NCI-H2171 (cell line): ENCODE results near the gene GABRE.

Source experiments
- DNase-seq: peaks from one replicate; lab custom pipeline; 2025; lab: John Stamatoyannopoulos, UW

Gene GABRE

GRCh38 chrX:151974336-151975227 is at the start of gene GABRE:
GABRE (minus strand) TSS chrX:151974676; CDS start chrX:151974625, 51 bp downstream.
- no peak for DNase-seq

- DNase-seq = no peak
Observed at GRCh38 chrX:152020888-152021287, 46.4 kb upstream of the GABRE start.

- DNase-seq = no peak
Observed at GRCh38 chrX:151999813-152000212, 25.3 kb upstream of the GABRE start.

DNA sequence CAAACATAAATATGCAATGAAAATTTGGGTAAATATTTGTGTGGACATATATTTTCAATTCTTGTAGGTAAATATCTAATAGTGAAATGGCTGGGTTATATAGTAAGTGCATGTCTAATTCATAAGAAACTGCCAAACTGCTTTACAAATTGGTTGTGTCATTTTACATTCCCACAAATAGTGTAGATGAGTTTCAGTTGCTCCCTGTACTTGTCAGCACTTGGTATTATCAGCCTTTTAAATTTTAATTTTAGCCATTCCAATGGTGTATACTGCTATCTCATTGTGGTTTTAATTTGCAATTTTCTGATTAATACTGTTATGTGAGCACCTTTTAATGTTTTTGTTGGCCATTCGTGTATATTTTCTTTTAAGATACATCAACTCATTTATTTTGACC is 23.1 kb upstream of the GABRE start:
- no peak for DNase-seq

DNA sequence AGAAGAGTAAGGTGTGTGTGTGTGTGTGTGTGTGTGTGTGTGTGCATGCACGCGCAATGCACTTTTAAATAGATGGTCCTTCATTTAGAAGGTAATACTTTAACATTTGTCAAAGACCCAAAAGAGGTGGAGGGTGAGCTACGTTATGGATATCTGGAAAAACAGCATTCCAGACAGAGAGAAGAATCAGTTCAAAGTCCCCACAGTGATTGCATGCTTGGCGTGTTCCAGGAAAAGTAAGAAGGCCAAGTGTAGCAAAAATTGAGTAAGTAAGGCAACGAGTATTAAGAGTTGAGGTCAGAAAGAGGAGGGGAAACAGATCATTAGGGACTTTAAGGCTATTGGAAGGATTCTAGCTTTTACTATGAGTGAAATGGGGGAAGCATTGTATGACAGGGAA is 21.9 kb upstream of the GABRE start:
- DNase-seq = no peak

DNA sequence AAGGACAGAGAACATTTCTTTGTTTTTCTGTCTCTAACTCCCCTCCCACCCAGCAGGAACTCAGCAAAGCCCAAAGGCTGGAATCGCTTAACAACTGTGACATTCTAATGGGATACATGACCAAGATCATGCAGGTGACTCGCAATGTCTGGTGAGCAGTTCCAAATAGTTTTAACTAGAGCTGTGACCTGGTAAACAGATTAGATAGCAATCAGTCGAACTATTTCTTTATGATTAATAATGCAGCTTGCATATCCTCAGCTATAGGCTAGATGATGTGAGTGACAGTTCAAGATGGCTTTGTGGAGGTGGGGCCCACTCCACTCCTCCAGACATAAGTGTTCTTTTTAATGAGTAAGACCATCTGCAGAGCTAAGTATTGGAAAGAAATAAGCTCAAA is 20.0 kb upstream of the GABRE start:
- DNase-seq = no peak

DNA sequence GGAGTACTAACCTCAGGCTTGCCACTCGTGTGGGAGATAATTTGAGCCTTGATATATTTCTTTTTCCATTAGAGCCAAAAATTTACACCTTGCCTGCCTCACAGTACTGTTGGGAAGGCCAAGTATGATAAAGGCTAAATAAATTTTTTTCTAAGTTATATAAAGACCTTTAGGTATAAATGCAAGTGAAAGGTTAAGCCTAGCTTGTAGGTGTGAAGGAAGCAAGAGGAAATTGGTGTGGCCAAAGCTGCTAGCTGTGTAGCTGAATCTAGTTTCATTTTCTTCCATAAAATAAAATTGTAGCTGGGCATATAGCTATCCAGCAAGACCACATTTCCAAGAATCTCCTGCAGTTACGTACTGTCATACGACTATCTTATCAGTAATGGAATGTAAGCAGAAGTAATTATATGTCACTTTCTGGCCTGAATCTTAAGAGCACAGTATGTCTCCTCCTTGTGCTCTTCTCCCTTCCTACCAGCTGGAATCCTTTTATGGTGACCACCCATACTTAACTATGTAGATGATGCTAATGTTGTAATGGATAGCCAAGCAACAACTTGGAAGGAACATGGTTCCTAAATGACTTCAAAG is 14.3 kb upstream of the GABRE start:
- no peak for DNase-seq

DNA sequence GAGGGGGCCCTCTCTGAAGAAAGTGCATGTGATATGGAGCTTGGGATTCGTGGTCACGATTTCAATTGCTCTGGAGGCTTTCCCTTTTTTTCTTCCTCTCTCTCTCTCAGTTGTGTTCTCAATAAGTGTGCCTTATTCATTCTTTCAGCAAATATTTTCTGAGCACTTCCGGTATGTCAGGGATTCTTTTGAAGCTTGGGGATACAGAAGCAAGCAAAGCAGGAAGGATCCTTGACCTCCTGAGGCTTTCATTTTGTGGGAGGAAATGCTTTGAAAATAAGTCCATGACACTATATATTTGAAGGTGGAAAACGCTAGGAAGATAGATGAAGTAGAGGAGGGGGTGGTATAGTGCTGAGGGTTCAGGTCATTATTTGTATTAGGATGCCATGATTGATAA is 12.6 kb upstream of the GABRE start:
- no peak for DNase-seq

GRCh38 chrX:151985955-151986354 is 11.5 kb upstream of the GABRE start:
- no peak for DNase-seq

DNA sequence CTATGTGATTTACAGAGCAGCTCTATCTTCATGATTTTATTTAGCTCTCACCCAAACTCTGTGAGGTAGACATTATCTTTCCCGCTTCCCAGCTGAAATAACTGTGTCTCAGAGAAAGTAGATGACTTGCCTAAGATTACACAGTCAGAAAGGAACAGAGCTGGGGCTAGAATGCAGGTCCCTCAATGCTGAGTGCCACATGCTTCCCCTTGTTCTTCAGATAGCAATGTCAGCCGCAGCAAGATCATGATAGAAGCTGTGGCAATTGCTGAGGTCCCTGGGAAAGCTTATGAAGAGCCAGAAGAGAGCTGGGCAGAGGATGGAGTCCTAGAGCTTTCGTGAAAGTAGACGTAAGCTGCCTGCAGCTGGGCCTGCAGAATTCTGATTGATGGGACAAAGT is 11.1 kb upstream of the GABRE start:
- DNase-seq = no peak

DNA sequence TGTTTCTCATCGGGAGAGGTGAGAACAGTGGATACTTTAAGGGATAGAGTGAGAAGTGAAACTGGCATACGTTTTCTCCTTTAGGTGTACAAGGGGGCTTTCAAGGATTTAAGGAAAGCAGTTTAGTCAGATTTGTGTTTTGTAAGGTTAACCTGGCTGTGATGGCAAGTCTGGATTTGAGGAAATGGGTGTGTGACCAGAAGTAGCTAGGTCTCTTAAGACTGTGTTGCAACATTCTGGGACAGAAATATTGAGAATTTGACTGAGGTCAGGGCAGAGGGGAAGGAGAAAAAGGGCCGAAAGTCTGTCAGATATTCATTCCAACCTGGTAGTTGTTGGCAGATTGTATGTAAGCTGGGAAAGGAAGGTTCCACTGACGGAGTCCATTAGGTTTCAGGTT is 10.4 kb upstream of the GABRE start:
- DNase-seq = no peak

GRCh38 chrX:151984328-151984727 is 9.9 kb upstream of the GABRE start:
- DNase-seq = no peak

GRCh38 chrX:151983186-151983585 is 8.7 kb upstream of the GABRE start:
- DNase-seq = no peak

- DNase-seq = no peak
Observed at GRCh38 chrX:151982222-151982621, 7.7 kb upstream of the GABRE start.

- no peak for DNase-seq
Observed at GRCh38 chrX:151981129-151981528, 6.7 kb upstream of the GABRE start.

DNA sequence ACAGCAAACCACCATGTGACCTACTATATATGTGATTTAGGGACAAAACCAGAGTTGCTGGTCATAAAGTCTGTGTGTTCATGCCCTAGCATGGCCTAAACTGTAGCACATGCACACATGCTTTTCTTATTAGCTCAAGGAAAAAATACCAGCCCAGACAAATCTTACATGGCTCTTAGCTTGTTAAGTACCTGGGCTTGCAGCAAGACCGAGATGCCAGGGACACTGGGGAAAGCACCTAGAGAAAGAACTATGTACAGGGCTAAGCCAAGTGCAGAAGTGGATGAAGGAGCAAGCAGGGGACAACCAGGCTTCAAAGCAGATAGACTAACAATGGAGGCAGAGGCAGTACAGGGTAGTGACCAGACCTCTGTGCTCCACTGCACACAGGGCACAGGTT is 3.4 kb upstream of the GABRE start:
- no peak for DNase-seq

DNA sequence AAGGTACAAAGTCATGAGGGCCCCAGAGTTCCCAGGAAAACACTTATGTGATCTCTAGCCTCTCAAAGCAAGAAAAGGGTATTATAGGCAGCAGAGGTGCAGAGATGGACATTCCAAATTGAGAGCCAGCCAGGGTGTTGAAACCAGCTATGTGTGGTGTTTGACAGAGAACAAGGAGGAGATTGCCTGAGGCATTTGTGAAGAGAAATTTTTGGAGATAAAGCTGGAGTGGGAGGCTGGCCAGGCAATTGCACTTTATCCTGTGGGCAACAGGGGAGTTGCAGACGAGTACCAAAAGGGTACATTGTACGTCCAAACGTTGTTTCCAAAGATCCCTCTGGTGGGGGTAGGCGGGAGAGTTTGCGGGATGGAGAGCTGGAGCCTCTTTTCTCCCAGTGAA is 2.5 kb upstream of the GABRE start:
- no peak for DNase-seq

DNA sequence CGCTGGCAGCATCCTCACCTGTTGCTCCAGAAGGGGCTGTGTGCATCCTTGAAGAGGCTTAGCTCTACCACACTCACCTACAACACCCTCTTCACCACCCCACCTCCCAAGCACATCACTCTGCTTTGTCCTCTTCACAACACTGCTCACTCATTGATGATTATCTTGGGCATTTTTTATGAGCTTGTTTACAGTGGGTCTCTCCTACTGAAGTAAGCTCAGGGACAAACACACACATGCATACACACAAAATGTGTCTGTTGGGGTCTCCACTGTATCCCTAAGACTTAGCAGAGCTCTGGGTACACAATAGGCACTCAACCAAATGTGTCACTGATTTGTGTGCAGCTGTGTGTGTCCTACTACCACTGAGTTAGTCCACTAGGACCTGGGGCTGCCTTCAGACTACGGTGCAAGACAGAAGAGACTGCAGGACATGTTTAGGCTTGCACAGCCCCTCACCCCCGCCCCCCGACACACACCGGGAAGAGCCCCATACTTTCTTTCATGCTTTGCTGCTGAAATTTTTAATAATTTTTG is 1.3 kb upstream of the GABRE start:
- DNase-seq = no peak

DNA sequence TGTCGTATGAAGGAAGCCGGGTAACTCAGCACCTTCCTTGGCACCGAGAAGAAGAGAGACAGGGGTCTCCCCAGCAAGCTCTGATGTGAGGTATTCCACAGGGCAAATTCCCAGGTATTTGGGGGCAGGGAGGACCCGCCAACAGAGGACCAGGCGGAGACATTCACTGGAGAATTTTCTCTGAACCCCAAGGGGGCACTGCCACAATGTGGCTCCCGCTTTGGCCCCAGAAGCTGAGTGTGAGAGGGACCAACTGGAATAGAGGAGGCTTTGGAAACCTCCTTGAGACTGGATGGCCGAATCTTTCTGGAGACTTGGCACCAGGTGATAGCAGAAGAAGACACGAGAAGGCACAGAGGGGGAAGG is 735 bp upstream of the GABRE start:
- DNase-seq = no peak

- no peak for DNase-seq
Observed at GRCh38 chrX:151973851-151974335, 583 bp downstream of the GABRE start.

GRCh38 chrX:151973060-151973661 is 1.3 kb downstream of the GABRE start:
- DNase-seq = no peak

GRCh38 chrX:151970661-151971060 is 3.8 kb downstream of the GABRE start:
- no peak for DNase-seq

- DNase-seq = no peak
Observed at GRCh38 chrX:151970027-151970426, 4.4 kb downstream of the GABRE start.
